GM18870 (cell line): Measurements from ENCODE around the gene FN3K.

Source experiments
- ATAC-seq: cut with Tn5 transposase; IDR thresholded peaks from one replicate; pipeline ENCODE4 v1.9.1; 2021; ENCODE audit warnings: moderate library complexity; ENCODE audit not compliant: unreplicated experiment

FN3K gene

GRCh38 chr17:82703036-82703745 lies 32.2 kb upstream of the FN3K start:
- no peak for ATAC-seq

- ATAC-seq: no peak
These were observed 31.2 kb upstream of the FN3K start for GRCh38 chr17:82703935-82704865.

- no peak for ATAC-seq
These were observed 30.5 kb upstream of the FN3K start for GRCh38 chr17:82704886-82705285.

- no peak for ATAC-seq
These were observed 29.7 kb upstream of the FN3K start for GRCh38 chr17:82705756-82706155.

- ATAC-seq: no peak
These were observed 26.3 kb upstream of the FN3K start for GRCh38 chr17:82709024-82709675.

GRCh38 chr17:82709676-82710498 lies 25.5 kb upstream of the FN3K start:
- ATAC-seq: no peak

- ATAC-seq: no peak
These were observed 24.7 kb upstream of the FN3K start for GRCh38 chr17:82710499-82711232.

GRCh38 chr17:82713071-82713723 lies 22.2 kb upstream of the FN3K start:
- no peak for ATAC-seq

- no peak for ATAC-seq
These were observed 19.0 kb upstream of the FN3K start, which contains the start of gene FN3KRP for GRCh38 chr17:82716203-82717010. FN3KRP (plus strand) TSS chr17:82716706; CDS start chr17:82716756, 50 bp downstream.

GRCh38 chr17:82718986-82719685 lies 16.3 kb upstream of the FN3K start:
- no peak for ATAC-seq

GRCh38 chr17:82720204-82720603 lies 15.2 kb upstream of the FN3K start:
- ATAC-seq: no peak

GRCh38 chr17:82722341-82723013 lies 12.9 kb upstream of the FN3K start:
- ATAC-seq: no peak

GRCh38 chr17:82723169-82723807 lies 12.1 kb upstream of the FN3K start:
- ATAC-seq: no peak

GRCh38 chr17:82726427-82726826 lies 9.0 kb upstream of the FN3K start:
- no peak for ATAC-seq

GRCh38 chr17:82729479-82730260 lies 5.7 kb upstream of the FN3K start:
- no peak for ATAC-seq

- ATAC-seq: no peak
These were observed 3.2 kb upstream of the FN3K start for GRCh38 chr17:82732118-82732743.
